ENCODE data around the gene PLPP2.
"Not testable (repeated sequence)": the region's sequence is repeated elsewhere in the genome, so short reads cannot be mapped to it uniquely, and the experiment has no call there.

Gene PLPP2

GRCh38 chr19:273393-273792 lies 17.8 kb downstream of the PLPP2 start:
- H3K4me1 ChIP-seq: peaks cover 0 to 19% (median 14%) of the 10 kb centered on the region in 10 experiments; a peak in 14 of 20 replicates
- H3K27me3 ChIP-seq: no peaks in the 10 kb centered on the region
- TF ChIP-seq Cebpa-rat (IDR thresholded peaks at IDR 0.05): no peak
- H3K4me3 ChIP-seq: no peak overlapping the region
- no peaks in the 10 kb centered on the region for H3K36me3 ChIP-seq
- H3K27ac ChIP-seq: no peak overlapping the region
- H3K9me3 ChIP-seq (replicated peaks in 1 of 11): no peaks in the 10 kb centered on the region
- H3K4me2 ChIP-seq: no peak overlapping the region; a peak in 1 of 22 replicates
- H4K20me1 ChIP-seq: no peaks in the 10 kb centered on the region
- no peak overlapping the region for H3K9ac ChIP-seq

GRCh38 chr19:271856-272255 lies 19.3 kb downstream of the PLPP2 start:
- no peak overlapping the region for H3K9ac ChIP-seq
- no peaks in the 10 kb centered on the region for H3K36me3 ChIP-seq
- H4K20me1 ChIP-seq: no peaks in the 10 kb centered on the region
- H3K27me3 ChIP-seq: peaks cover 1 to 7% (median 4%) of the 10 kb centered on the region in 11 experiments; a peak in 18 of 22 replicates
- H3K4me2 ChIP-seq: peak overlapping the region in 9 of 11 experiments; percentile 10 to 69 (median 50); a peak in 17 of 22 replicates
- H3K4me3 ChIP-seq: no peak overlapping the region
- H3K4me1 ChIP-seq: peaks cover 0 to 24% (median 16%) of the 10 kb centered on the region in 10 experiments; a peak in 14 of 20 replicates
- H3K9me3 ChIP-seq (replicated peaks in 1 of 11): no peaks in the 10 kb centered on the region
- no peak for TF ChIP-seq Cebpa-rat (IDR thresholded peaks at IDR 0.05)
- no peak overlapping the region for H3K27ac ChIP-seq

GRCh38 chr19:270766-271318 lies 20.4 kb downstream of the PLPP2 start:
- not testable (repeated sequence) for H3K36me3 ChIP-seq; H3K4me3 ChIP-seq; H3K9ac ChIP-seq; H4K20me1 ChIP-seq; H3K27ac ChIP-seq; H3K9me3 ChIP-seq (replicated peaks in 1 of 11); H3K4me2 ChIP-seq
- Histone ChIP-seq H3K27me3 (peaks cover 6 to 11% (median 9%) of the 10 kb centered on the region in 11 experiments; a peak in 18 of 22 replicates), H3K4me1 (peaks cover 0 to 27% (median 16%) of the 10 kb centered on the region in 10 experiments; a peak in 14 of 20 replicates)

- no peak overlapping the region for H3K4me3 ChIP-seq
- TF ChIP-seq Cebpa-rat (IDR thresholded peaks at IDR 0.05): no peak
- no peak overlapping the region for H3K4me2 ChIP-seq
- H3K36me3 ChIP-seq: no peaks in the 10 kb centered on the region
- H3K27me3 ChIP-seq: peaks cover 6 to 11% (median 9%) of the 10 kb centered on the region in 11 experiments; a peak in 18 of 22 replicates
- H3K9ac ChIP-seq: no peak overlapping the region
- no peaks in the 10 kb centered on the region for H3K9me3 ChIP-seq (replicated peaks in 1 of 11)
- no peaks in the 10 kb centered on the region for H4K20me1 ChIP-seq
- H3K4me1 ChIP-seq: peaks cover 0 to 27% (median 16%) of the 10 kb centered on the region in 10 experiments; a peak in 14 of 20 replicates
- no peak overlapping the region for H3K27ac ChIP-seq
These were observed 22.0 kb downstream of the PLPP2 start for GRCh38 chr19:269241-269640.

GRCh38 chr19:262125-262524 lies 29.1 kb downstream of the PLPP2 start:
- H3K36me3 ChIP-seq: no peaks in the 10 kb centered on the region
- H3K4me1 ChIP-seq: peaks cover 0 to 5% (median 0%) of the 10 kb centered on the region in 10 experiments; a peak in 5 of 20 replicates
- H3K9me3 ChIP-seq (replicated peaks in 1 of 11): no peaks in the 10 kb centered on the region
- no peak overlapping the region for H3K4me3 ChIP-seq
- H4K20me1 ChIP-seq: no peaks in the 10 kb centered on the region
- H3K27ac ChIP-seq: no peak overlapping the region
- no peak overlapping the region for H3K9ac ChIP-seq
- H3K4me2 ChIP-seq: no peak overlapping the region
- peaks cover 6 to 8% (median 7%) of the 10 kb centered on the region in 11 experiments; a peak in 18 of 22 replicates for H3K27me3 ChIP-seq
- TF ChIP-seq Cebpa-rat (IDR thresholded peaks at IDR 0.05): no peak

GRCh38 chr19:256804-257203 lies 34.4 kb downstream of the PLPP2 start:
- H3K4me1 ChIP-seq; H3K9me3 ChIP-seq (replicated peaks in 1 of 11); H3K4me3 ChIP-seq: not testable (repeated sequence)

GRCh38 chr19:252421-253186 lies 38.6 kb downstream of the PLPP2 start:
- not testable (repeated sequence) for H4K20me1 ChIP-seq; H3K36me3 ChIP-seq; H3K27me3 ChIP-seq; H3K4me1 ChIP-seq; H3K4me3 ChIP-seq; H3K27ac ChIP-seq; H3K9me3 ChIP-seq (replicated peaks in 1 of 11); H3K9ac ChIP-seq; H3K4me2 ChIP-seq

More at GRCh38 chr19:256804-257203, 34.4 kb downstream of the PLPP2 start:
- H3K4me2 ChIP-seq, H3K27me3 ChIP-seq, H3K27ac ChIP-seq, H3K36me3 ChIP-seq, H4K20me1 ChIP-seq, H3K9ac ChIP-seq: not testable (repeated sequence)

- Histone ChIP-seq H3K27me3 (no peaks in the 10 kb centered on the region), H3K4me1 (no peaks in the 10 kb centered on the region), H3K9ac (no peak overlapping the region), H3K36me3 (no peaks in the 10 kb centered on the region), H3K4me2 (no peak overlapping the region), H3K27ac (no peak overlapping the region), H4K20me1 (no peaks in the 10 kb centered on the region), H3K4me3 (no peak overlapping the region), H3K9me3 (replicated peaks in 1 of 11) (no peaks in the 10 kb centered on the region; a peak in 1 of 22 replicates)
- TF ChIP-seq Cebpa-rat (IDR thresholded peaks at IDR 0.05): no peak
These were observed 44.7 kb downstream of the PLPP2 start for GRCh38 chr19:246551-246950.

GRCh38 chr19:245900-246299 lies 45.3 kb downstream of the PLPP2 start:
- 0 out of 22 replicates have a peak overlapping the region, but pooled peaks of 1 of the 11 experiments have one; percentile 41 for H3K9ac ChIP-seq
- peak overlapping the region in 7 of 10 experiments; percentile 32 to 54 (median 43); a peak in 11 of 20 replicates for H3K4me3 ChIP-seq
- not testable (repeated sequence) for H3K27ac ChIP-seq; H3K9me3 ChIP-seq (replicated peaks in 1 of 11); H3K4me2 ChIP-seq; H3K36me3 ChIP-seq; H4K20me1 ChIP-seq; H3K4me1 ChIP-seq; H3K27me3 ChIP-seq

- Histone ChIP-seq H3K4me1 (no peaks in the 10 kb centered on the region), H4K20me1 (no peaks in the 10 kb centered on the region), H3K9me3 (replicated peaks in 1 of 11) (no peaks in the 10 kb centered on the region; a peak in 1 of 22 replicates), H3K27me3 (no peaks in the 10 kb centered on the region), H3K4me3 (no peak overlapping the region), H3K36me3 (no peaks in the 10 kb centered on the region), H3K9ac (no peak overlapping the region), H3K4me2 (no peak overlapping the region), H3K27ac (no peak overlapping the region)
- TF ChIP-seq Cebpa-rat (IDR thresholded peaks at IDR 0.05): no peak
These were observed 45.7 kb downstream of the PLPP2 start for GRCh38 chr19:245457-245856.
